K562 (cell line): ENCODE data around the gene ERI2. TPM values are rescaled to one million over a fixed set of nuclear protein-coding genes. Genes with fewer than 3 reads are reported as not detected.

Experiments used
- CBX1 ChIP-seq: sonication (generic); IDR thresholded peaks from 2 replicates; pipeline ENCODE4 v1.6.1; 2016; ENCODE audit warnings: antibody characterized with exemption, low read depth, mild to moderate bottlenecking
- E2F8 ChIP-seq: fragments of 450-650 bp; IDR thresholded peaks from 2 replicates; pipeline ENCODE4 v1.7.1; 2018; ENCODE audit warnings: mild to moderate bottlenecking, low read depth; ENCODE audit not compliant: partially characterized antibody
- EP300 ChIP-seq: IDR thresholded peaks from 2 replicates; pipeline ENCODE4 v1.6.1; 2012; ENCODE audit warnings: low read length, improper control_type of control experiment
- GTF2A2 ChIP-seq: IDR thresholded peaks from 2 replicates; pipeline ENCODE4 v1.6.1; 2016; ENCODE audit warnings: mild to moderate bottlenecking, missing genetic modification characterization, missing compliant biosample characterization
- HNRNPL ChIP-seq: fragments of 200-400 bp; formaldehyde crosslinking; IDR thresholded peaks from 2 replicates; pipeline ENCODE4 v1.6.1; 2017; ENCODE audit warnings: low read depth, mild to moderate bottlenecking, low read length
- MGA ChIP-seq: fragments of 450-650 bp; IDR thresholded peaks from 2 replicates; pipeline ENCODE4 v1.6.1; 2016; ENCODE audit warnings: mild to moderate bottlenecking, moderate library complexity
- NFRKB ChIP-seq: fragments of 450-650 bp; IDR thresholded peaks from 2 replicates; pipeline ENCODE4 v1.6.1; 2016; ENCODE audit warnings: low read depth
- TGIF2 ChIP-seq: sonication (generic); formaldehyde crosslinking; IDR thresholded peaks from 2 replicates; pipeline ENCODE4 v1.8.1; 2022; ENCODE audit warnings: mild to moderate bottlenecking, missing genetic modification reagents, moderate library complexity
- polyA plus RNA-seq, 8 experiments: library from polyadenylated mRNA; depleted of rRNA in 4 of 8; stranded (reverse) in 5 of 8; unstranded in 3 of 8; fragments of >200 nt; fragmentation: Nextera tagmentation in 2 of 8; fragmentation: Illumina TruSeq in 1 of 8; extraction: Ambion mirVana in 2 of 8; extraction: Trizol in 1 of 8; gene quantifications; 2 replicates each; pipeline versions ENCODE4 v1.2.1 to v1.2.3, GENCODE V29; 2011 to 2014; ENCODE audit warnings: inconsistent platforms in 1 of 8, missing spikeins in 1 of 8
- total RNA-seq, 7 experiments: library from RNA; depleted of rRNA in 6 of 7; stranded (reverse); fragments of >200 nt in 6 of 7; fragmentation: Illumina TruSeq in 2 of 7; extraction: Trizol in 2 of 7; gene quantifications; 2 replicates each; pipeline versions ENCODE4 v1.2.1 to v1.2.3, GENCODE V29; 2011 to 2021; ENCODE audit warnings: low replicate concordance in 1 of 7
- TF ChIP-seq, protein P1 (sequence below): fragments of 450-650 bp; IDR thresholded peaks from 2 replicates; pipeline ENCODE4 v1.6.1; 2016
- TF ChIP-seq, protein P2 (sequence below): fragments of 450-650 bp; IDR thresholded peaks from 2 replicates; pipeline ENCODE4 v1.6.1; 2014; ENCODE audit warnings: low read depth, mild to moderate bottlenecking, moderate library complexity, borderline replicate concordance

The ERI2 gene
- total and polyA plus RNA-seq, 9 of the 15 experiments (the other 6 are each of a cell fraction or from before 2014, with no cell fraction given), result 23.3 to 57.0 (median 48.1) TPM

DNA sequence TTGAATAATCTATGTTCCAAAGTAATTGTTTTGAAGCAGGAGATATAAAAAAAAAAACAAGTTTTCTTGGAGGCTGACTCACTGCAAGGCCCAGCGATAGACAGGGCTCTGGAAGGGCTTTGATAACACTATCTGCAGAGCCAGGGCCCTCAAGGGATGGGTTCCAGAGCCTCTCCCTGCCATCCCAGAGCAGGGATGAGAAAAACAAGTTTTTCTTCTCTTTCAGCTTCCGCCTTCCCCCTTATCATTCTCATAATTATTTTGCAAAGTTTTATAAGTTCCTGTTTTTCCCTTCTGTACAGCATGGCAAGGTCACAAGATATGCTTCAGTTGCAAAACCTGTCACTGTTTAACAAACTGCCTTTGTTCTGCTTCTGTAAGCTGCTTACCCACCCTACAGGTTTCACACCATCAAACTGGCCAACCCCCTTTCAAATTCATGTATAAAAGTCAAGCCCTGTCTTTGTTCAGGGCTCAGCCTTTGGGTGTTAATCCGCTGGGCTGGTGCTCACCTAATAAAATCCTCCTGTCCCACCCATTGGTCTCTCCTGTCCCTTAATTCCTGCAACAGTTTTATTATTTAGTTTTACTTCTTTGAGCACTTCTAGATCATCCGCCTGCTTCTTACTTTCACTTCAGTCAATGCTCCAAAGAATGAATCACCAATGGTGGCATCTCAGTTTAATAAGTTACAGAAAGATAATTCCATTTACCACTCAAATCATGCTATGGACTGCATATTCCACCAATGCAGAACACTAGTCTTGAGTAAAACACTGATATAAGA lies 59.0 kb downstream of the ERI2 start (continued):
- 0 out of 2 replicates have a peak, but pooled peaks have one; percentile 19 for TF ChIP-seq MGA
- TF ChIP-seq, protein P1, sequence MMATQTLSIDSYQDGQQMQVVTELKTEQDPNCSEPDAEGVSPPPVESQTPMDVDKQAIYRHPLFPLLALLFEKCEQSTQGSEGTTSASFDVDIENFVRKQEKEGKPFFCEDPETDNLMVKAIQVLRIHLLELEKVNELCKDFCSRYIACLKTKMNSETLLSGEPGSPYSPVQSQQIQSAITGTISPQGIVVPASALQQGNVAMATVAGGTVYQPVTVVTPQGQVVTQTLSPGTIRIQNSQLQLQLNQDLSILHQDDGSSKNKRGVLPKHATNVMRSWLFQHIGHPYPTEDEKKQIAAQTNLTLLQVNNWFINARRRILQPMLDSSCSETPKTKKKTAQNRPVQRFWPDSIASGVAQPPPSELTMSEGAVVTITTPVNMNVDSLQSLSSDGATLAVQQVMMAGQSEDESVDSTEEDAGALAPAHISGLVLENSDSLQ, result peak; percentile 63
- peak; percentile 98 for TF ChIP-seq CBX1
- TF ChIP-seq E2F8, result no peak
- TF ChIP-seq EP300, result peak; percentile 97
- TF ChIP-seq HNRNPL, result 0 out of 2 replicates have a peak, but pooled peaks have one; percentile 20
- no peak for TF ChIP-seq TGIF2 (CRISPR knock-in tag)
- TF ChIP-seq NFRKB, result peak; percentile 82
- TF ChIP-seq GTF2A2 (tag), result no peak
- TF ChIP-seq, protein P2, sequence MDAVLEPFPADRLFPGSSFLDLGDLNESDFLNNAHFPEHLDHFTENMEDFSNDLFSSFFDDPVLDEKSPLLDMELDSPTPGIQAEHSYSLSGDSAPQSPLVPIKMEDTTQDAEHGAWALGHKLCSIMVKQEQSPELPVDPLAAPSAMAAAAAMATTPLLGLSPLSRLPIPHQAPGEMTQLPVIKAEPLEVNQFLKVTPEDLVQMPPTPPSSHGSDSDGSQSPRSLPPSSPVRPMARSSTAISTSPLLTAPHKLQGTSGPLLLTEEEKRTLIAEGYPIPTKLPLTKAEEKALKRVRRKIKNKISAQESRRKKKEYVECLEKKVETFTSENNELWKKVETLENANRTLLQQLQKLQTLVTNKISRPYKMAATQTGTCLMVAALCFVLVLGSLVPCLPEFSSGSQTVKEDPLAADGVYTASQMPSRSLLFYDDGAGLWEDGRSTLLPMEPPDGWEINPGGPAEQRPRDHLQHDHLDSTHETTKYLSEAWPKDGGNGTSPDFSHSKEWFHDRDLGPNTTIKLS, result peak; percentile 81; the same call in 1 of the 2 replicates
